Tibial artery (tissue), 4 donors: ENCODE results near the gene MTHFD1L.
"Not testable (repeated sequence)": the region's sequence is repeated elsewhere in the genome, so short reads cannot be mapped to it uniquely, and the experiment has no call there.

ENCODE experiments used
- DNase-seq, 2 donors: peaks; one replicate each; pipeline ENCODE4 v3.0.0-alpha.2; 2019
- H3K27ac ChIP-seq, 2 donors: fragments of 200-600 bp; sonication (generic) in 1 of 2; 1 replicate in 1 of 2; 2 replicates in 1 of 2; pipeline ENCODE4 v1.5.1; 2018 to 2019; ENCODE audit warnings: mild to moderate bottlenecking in 1 of 2
- H3K27me3 ChIP-seq, 2 donors: fragments of 200-600 bp; sonication (generic) in 1 of 2; one replicate each; pipeline versions ENCODE4 v1.5.1 to v1.6.0; 2016 to 2019
- H3K36me3 ChIP-seq, 3 donors: fragments of 200-600 bp; sonication (generic) in 2 of 3; one replicate each; pipeline ENCODE4 v1.5.1; 2016 to 2019; ENCODE audit warnings: mild to moderate bottlenecking in 2 of 3
- H3K4me1 ChIP-seq, 4 donors: fragments of 200-600 bp; sonication (generic) in 2 of 4; 1 replicate in 3 of 4; 2 replicates in 1 of 4; pipeline ENCODE4 v1.5.1; 2016 to 2019
- H3K4me3 ChIP-seq, 2 donors: fragments of 200-600 bp; sonication (generic) in 1 of 2; 1 replicate in 1 of 2; 2 replicates in 1 of 2; pipeline ENCODE4 v1.5.1; 2018 to 2019; ENCODE audit warnings: mild to moderate bottlenecking in 2 of 2
- H3K9me3 ChIP-seq, 3 donors: fragments of 200-600 bp; sonication (generic) in 1 of 3; one replicate each; pipeline ENCODE4 v1.5.1; 2016 to 2019
- CTCF ChIP-seq, 2 experiments: fragments of 200-600 bp in 1 of 2; fragments of 450-650 bp in 1 of 2; IDR thresholded peaks; one replicate each; pipeline ENCODE4 v1.5.1; 2017 to 2019; ENCODE audit warnings: antibody characterized with exemption in 2 of 2, mild to moderate bottlenecking in 1 of 2, moderate library complexity in 1 of 2
- intact Hi-C: fragments of 100-400 bp; cut with DNase I; formaldehyde crosslinking; loops from one replicate; pipeline ENCODE4 v1.15.0; 2023; ENCODE audit warnings: low total_unique reads

The MTHFD1L gene

GRCh38 chr6:151034825-151035781, 169.6 kb downstream of the MTHFD1L start:
- intact Hi-C loops, result no loop called here
- Histone ChIP-seq H3K4me1 (peaks cover 0 to 26% (median 5%) of the 10 kb centered on the region in 4 donors), H3K36me3 (peaks cover 5 to 13% (median 8%) of the 10 kb centered on the region in 3 donors), H3K27ac (peak overlapping the region; percentile 61 to 66), H3K4me3 (no peak overlapping the region), H3K9me3 (no peaks in the 10 kb centered on the region), H3K27me3 (no peaks in the 10 kb centered on the region)
- peak in 1 of 2 donors; percentile 12 for DNase-seq
- no peak for TF ChIP-seq CTCF (IDR thresholded peaks at IDR 0.05)

GRCh38 chr6:151036211-151036721, 170.8 kb downstream of the MTHFD1L start:
- H3K27ac ChIP-seq, result peak overlapping the region; percentile 61 to 66
- DNase-seq, result peak in 1 of 2 donors; percentile 67
- intact Hi-C loops, result not testable (repeated sequence)

GRCh38 chr6:151036869-151037680, 171.6 kb downstream of the MTHFD1L start:
- H3K27ac ChIP-seq, result peak overlapping the region; percentile 61 to 66
- peak in 1 of 2 donors; percentile 25 for DNase-seq
- intact Hi-C loops, result no loop called here

More at GRCh38 chr6:151036211-151036721, 170.8 kb downstream of the MTHFD1L start:
- Histone ChIP-seq H3K36me3 (peaks cover 5 to 13% (median 8%) of the 10 kb centered on the region in 3 donors), H3K4me1 (peaks cover 0 to 38% (median 7%) of the 10 kb centered on the region in 4 donors)
- not testable (repeated sequence) for H3K9me3 ChIP-seq, H3K27me3 ChIP-seq, H3K4me3 ChIP-seq

GRCh38 chr6:151038616-151039015, 173.1 kb downstream of the MTHFD1L start:
- no peak overlapping the region for H3K4me3 ChIP-seq
- no peaks in the 10 kb centered on the region for H3K27me3 ChIP-seq
- no peaks in the 10 kb centered on the region for H3K9me3 ChIP-seq
- no peak for DNase-seq
- no peak for TF ChIP-seq CTCF (IDR thresholded peaks at IDR 0.05)
- H3K27ac ChIP-seq, result peak overlapping the region; percentile 50 to 65
- intact Hi-C loops, result no loop called here
- H3K36me3 ChIP-seq, result peaks cover 5 to 13% (median 8%) of the 10 kb centered on the region in 3 donors
- H3K4me1 ChIP-seq, result peaks cover 0 to 51% (median 12%) of the 10 kb centered on the region in 4 donors

More at GRCh38 chr6:151036869-151037680, 171.6 kb downstream of the MTHFD1L start:
- Histone ChIP-seq H3K27me3 (no peaks in the 10 kb centered on the region), H3K36me3 (peaks cover 5 to 13% (median 8%) of the 10 kb centered on the region in 3 donors), H3K4me3 (no peak overlapping the region), H3K4me1 (peaks cover 0 to 46% (median 11%) of the 10 kb centered on the region in 4 donors), H3K9me3 (no peaks in the 10 kb centered on the region)
- TF ChIP-seq CTCF (IDR thresholded peaks at IDR 0.05), result no peak

GRCh38 chr6:151040888-151041521, 175.5 kb downstream of the MTHFD1L start:
- Histone ChIP-seq H3K4me3 (peak overlapping the region; percentile 13 to 28), H3K4me1 (peaks cover 0 to 62% (median 26%) of the 10 kb centered on the region in 4 donors), H3K27ac (peak overlapping the region; percentile 65 to 71)
- H3K9me3 ChIP-seq, H3K27me3 ChIP-seq, H3K36me3 ChIP-seq, intact Hi-C loops: not testable (repeated sequence)
- TF ChIP-seq CTCF (IDR thresholded peaks at IDR 0.05), result peak in 1 of 2 experiments; percentile 36
- peak; percentile 80 to 92 for DNase-seq
